GM12891 (cell line): ENCODE measurements around the gene CHRNA4.

Experiments
- DNase-seq: peaks from one replicate; pipeline ENCODE4 v3.0.0; 2011; ENCODE audit warnings: low spot score; ENCODE audit not compliant: insufficient read length
- FAIRE-seq: peaks from 2 replicates; lab custom pipeline; 2011; peaks lifted over from hg19 to GRCh38; lab: Jason Lieb, UNC
- PAX5 ChIP-seq: IDR thresholded peaks from 2 replicates; pipeline ENCODE4 v1.6.1; 2011; ENCODE audit warnings: low read length, moderate library complexity, mild to moderate bottlenecking; ENCODE audit not compliant: insufficient read depth, severe bottlenecking
- POLR2A ChIP-seq: IDR thresholded peaks from 2 replicates; pipeline ENCODE4 v1.6.1; 2011; ENCODE audit warnings: low read depth, low read length, control low read depth
- POLR2AphosphoS5 ChIP-seq: IDR thresholded peaks from 2 replicates; pipeline ENCODE4 v1.6.1; 2011; ENCODE audit warnings: low read depth, low read length, control low read depth
- POU2F2 ChIP-seq: IDR thresholded peaks from 2 replicates; pipeline ENCODE4 v1.6.1; 2011; ENCODE audit warnings: low read depth, mild to moderate bottlenecking, control low read depth, low read length, moderate library complexity
- SPI1 ChIP-seq: IDR thresholded peaks from 2 replicates; pipeline ENCODE4 v1.6.1; 2011; ENCODE audit warnings: low read depth, low read length, control low read depth
- TAF1 ChIP-seq: IDR thresholded peaks from 2 replicates; pipeline ENCODE4 v1.6.1; 2011; ENCODE audit warnings: low read depth, low read length, control low read depth

The CHRNA4 gene

DNA sequence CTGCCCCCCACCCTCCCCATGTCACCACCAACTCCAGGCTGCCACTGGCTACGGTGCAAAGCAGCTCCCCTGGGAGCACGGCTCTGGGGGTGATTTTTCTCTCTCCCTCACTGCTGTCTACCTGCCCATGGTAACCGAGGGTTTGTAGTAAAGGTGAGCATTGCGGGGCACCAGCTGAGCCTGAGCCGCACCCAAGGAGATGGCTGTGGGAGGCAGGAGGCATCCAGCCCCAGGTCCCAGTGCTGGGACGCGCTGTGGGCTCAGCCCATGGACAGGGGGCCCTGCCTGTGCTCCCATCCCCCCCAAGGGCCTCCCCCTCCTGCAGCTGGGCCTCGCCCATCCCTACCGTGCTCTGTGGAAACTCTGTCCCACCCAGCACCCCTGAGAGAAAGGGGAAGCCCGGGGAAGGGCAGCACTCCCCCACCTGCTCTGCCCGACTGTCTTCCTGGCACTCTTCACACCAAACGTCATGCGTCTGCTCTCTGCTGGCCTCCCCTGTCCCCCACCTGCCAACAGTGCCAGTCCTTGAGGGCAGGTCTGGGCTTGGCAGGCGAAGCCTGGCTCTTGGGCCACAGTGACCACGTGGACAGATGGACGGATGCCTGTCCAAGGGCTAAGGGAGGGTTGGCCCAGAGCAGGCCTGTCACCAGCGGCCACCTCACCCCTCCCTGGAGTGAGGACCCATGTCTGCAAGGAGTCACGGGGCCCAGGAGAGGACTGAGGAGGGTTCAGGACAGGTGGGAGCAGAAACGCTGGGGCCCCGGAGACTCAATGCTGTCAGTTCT is 3.8 kb upstream of the CHRNA4 start:
- TF ChIP-seq POLR2A (no peak), POLR2AphosphoS5 (no peak), POU2F2 (no peak), TAF1 (no peak), PAX5 (no peak), SPI1 (no peak)
- FAIRE-seq (no peak), DNase-seq (no peak)

DNA sequence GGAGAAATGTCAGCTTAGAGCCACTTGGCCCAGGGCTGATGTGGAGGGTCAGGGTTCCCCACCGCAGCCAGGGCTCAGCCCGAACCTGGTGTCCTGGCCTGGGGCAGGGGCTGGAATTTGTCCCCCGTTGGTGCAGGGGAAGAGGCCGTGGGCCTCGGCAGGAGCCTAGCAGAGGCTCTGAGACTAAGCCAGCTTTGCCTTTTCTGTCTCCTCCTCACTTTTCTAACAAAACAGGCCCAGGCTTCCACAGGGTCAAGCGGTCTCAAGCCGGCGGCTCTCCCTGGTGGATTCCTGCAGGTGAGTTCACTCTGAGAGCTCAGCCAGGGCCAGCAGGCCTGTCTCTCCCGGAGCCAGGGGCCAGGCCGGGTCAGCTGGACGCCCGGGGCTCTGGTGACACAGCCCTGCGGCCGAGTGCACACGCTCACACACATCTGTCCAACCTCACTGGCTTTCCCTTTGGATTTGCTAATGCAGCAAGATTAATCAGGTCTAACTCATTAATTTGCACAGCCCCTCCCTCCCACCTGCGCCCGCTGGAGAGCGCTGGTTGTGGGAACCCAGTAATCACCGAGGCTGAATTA is 2.9 kb upstream of the CHRNA4 start:
- FAIRE-seq, result no peak
- TF ChIP-seq TAF1, result no peak
- TF ChIP-seq SPI1, result no peak
- TF ChIP-seq POLR2A, result no peak
- TF ChIP-seq PAX5, result no peak
- no peak for TF ChIP-seq POU2F2
- TF ChIP-seq POLR2AphosphoS5, result no peak
- DNase-seq, result no peak

DNA sequence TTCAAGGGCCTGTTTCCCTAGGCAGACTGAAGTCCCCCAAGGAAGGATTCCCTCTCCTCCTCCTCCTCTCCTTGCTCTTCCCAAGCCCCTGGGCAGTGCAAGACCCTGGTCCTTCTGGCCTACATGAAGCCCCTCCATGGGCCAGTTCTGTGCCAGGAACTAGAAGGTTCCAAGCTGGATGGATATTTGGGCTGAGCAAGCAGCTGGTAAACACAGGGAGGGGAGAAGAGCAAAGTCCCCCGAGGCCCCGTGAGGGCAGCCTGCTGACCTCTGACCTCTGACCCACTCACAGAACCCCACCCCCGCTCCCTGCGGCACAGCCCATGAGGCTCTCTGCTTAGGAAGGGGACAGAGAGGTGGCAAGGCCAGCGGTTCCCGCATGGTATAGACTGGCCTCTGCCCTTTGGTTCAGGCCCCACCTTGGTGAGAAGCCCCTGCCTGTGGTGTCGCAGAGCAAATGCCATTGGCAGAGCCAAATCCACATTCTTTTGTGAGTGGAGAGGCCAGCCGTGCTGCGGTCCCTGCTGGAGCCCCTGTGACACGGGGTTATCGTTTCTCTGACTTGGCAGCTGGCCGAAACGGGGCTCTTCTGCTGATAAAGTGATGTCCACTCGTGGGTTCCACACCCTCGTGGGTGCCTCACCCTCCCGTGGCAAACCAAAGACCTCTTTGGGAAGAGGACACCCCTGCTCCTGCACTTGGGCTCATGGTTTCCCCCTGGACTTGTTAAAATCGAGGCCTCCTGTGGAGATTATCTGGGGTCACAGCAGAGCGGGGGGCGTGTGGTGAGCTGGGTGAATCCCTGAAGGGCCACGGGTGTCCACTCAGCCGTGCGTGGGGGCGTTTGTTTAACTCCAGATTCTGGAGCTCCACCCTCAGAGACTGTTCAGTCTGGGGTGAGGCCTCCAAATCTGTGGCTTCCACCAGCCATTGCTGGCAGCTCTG is 2.1 kb upstream of the CHRNA4 start:
- DNase-seq, result no peak
- TF ChIP-seq PAX5, result no peak
- no peak for TF ChIP-seq POU2F2
- no peak for FAIRE-seq

DNA sequence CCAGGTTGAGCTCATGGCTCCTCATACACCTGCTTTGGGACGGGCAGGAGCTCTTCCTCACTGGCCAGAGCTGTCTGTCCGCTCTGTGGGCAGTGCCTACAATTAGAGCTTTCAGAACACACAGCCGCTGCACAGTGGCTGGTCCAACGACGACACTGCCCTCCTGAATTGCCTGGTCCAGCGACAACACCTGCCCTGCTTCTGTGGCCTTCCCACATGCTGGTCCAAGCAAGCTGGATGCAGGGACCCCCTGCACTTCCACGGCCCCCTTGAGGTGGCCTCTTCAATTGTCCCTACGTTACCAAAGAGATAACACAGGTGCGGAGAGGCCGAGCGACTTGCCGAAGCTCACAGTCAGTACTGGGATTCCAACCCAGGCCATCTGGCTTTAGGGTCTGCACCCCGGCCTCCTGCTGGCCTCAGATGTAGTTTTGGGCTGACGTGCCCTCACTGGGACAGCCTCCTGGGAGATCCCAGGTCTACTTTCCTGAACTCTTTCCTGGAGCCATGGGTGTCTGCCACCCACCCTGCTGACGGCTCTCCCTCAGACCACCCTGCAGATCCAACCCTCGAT is 1.4 kb upstream of the CHRNA4 start:
- DNase-seq (no peak), FAIRE-seq (no peak)
- TF ChIP-seq TAF1 (no peak), POLR2AphosphoS5 (no peak), POU2F2 (no peak), POLR2A (no peak)

DNA sequence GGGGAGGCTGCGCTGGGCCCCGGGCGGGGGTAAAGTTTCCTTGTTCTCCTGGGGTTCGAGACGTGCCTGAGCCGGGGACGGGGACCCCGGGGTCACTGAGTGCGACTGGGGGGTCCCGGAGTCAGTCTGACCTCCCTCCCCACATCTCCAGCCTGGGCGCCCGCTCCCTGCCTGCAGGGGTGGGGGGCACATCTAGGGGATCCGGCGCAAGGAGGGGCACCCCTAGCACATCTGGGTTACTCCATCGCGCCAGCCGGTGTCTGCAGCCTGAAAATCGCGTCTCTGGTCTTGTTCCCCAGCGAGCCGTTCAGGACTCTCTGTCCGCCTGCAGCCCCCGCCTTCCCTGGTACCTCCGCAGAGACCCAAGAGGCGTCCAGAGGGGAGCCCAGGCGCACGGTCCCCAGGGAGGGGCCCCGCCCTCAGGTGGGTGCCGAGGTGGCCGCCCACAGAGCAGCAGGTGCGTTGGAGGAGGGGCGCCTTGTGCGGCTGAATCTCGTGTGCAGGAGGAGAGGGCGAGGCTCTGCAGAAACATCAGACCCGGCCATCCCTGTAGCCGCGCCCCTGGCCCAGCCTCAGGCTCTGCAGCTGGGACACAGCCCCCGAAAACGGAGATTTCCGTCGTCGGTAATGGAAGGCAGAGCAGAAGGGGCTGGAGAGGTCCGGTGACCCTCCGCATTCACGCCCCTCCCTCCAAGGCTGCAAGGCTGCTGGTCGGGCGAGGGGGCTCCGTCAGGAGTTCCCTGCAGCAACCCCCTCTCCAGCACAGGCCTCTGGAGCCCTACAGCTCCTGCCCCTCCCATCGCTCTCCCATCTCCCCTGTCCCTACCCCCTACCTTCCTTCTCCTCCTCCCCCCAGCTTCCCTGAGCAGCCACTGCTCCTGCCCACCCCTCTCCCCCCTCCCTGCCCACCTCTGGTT is 628 bp upstream of the CHRNA4 start:
- TF ChIP-seq SPI1, result no peak
- TF ChIP-seq POLR2A, result no peak
- no peak for TF ChIP-seq PAX5
- no peak for TF ChIP-seq POLR2AphosphoS5
- TF ChIP-seq POU2F2, result no peak
- no peak for TF ChIP-seq TAF1
- no peak for DNase-seq
- no peak for FAIRE-seq

DNA sequence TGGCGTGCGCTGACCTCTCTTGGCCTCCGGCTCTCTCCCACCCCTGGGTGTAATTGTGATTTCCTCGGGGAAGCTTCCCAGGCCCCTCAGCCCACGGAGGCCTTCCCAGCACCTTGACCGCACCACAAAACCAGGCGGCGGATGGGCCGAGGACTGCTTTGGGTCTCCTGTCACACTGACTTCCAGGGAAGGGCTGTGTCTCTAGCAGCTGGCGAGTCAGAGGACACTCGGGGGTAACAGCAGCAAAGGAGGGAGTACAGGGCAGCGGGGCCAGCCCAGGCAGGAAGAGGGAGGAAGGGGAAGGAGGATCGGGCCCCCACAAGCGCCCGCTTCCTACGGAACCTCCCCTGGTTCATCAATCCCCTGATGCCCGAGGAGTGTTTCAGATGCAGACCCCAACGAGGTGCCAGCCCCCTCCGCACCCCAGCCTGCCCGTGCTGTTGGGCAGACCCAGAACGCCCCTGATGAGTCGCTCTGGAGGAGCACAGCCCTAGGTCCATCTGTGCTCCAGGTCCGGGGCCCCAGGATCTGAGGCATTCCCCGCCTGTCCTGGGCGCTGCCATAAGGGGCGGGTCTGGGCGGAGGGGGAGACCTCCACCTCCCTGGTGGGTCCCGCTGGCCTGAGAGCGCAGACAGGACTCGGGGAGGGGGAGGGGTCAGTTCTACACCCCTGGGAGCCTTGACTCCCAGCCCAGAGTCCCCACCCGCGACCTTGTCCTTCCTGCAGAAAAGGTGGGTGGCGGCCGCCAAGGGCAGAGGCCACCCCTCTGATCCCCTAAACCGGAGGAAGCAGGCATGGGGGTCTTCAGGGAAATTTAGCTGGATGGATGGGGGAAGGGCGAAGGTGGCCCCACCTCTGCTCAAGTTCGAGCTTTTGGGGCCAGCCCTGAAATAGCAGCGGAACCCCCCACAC is 956 bp downstream of the CHRNA4 start:
- TF ChIP-seq POLR2AphosphoS5 (no peak), TAF1 (no peak), SPI1 (no peak), PAX5 (no peak), POU2F2 (no peak), POLR2A (no peak)
- DNase-seq (no peak), FAIRE-seq (no peak)

DNA sequence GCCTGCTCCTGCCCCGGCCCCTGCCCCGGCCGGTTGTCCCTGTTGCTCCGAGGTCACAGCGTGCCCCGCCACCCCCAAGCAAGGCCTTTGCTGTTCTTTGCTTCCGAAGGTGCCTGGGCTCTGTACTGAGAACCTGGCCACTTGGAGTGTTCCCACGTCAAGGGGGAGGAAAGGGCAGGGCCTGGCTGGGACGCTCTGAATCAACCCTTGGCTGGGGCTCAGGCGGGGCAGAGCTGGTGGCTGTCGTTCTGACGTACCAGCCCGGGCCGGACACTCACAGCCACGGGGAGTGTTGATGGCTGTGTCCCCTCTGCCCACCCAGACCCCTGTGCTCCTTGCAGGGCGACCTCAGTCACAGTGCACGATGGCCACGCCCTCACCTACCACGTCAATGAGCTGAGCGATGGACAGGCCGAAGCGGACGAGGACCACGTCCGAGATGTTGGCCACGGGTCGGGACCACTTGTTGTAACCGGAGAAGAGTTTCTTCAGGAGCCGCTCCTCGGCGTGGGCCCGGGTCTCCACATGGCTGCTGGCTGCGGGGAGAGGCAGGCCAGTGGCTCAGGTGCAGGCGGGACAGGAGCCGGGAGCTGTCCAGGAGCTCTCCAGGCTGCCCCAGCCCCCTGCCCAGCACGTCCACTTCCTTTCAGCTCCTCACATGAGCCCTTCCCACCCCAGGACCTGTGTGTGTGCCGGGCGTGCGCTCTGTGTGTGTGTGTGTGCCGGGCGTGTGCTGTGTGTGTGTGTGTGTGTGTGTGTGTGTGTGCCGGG is 1.8 kb downstream of the CHRNA4 start:
- TF ChIP-seq POLR2A (no peak), POU2F2 (no peak), POLR2AphosphoS5 (no peak), TAF1 (no peak), SPI1 (no peak), PAX5 (no peak)
- no peak for FAIRE-seq
- DNase-seq, result no peak
